Activated CD4-positive, alpha-beta memory T cell treated with anti-CD3 and anti-CD28 coated beads, Interleukin-2, amount 10 ng/mL, durations not matched to agents 7 days and 5 days (primary cell): ENCODE measurements around the gene EPB42. TPM values are rescaled to one million over a fixed set of nuclear protein-coding genes. Genes with fewer than 3 reads are reported as not detected.
A peak's percentile ranks its signal among the peaks of the same experiment; 100 is the strongest.

Source experiments
- CTCF ChIA-PET: fragments of 350-600 bp; sonication (Branson Sonifier 250); formaldehyde crosslinking; loops from one replicate; lab custom pipeline; 2021; ENCODE audit warnings: antibody characterized with exemption, inconsistent platforms; lab: Charles Lee
- POLR2A ChIA-PET: fragments of 350-600 bp; sonication (Branson Sonifier 250); formaldehyde crosslinking; loops from one replicate; lab custom pipeline; 2021; ENCODE audit warnings: antibody characterized with exemption; lab: Charles Lee
- DNase-seq: peaks from one replicate; pipeline ENCODE4 v3.0.0-alpha.2; 2020
- H3K27ac Mint-ChIP-seq: one replicate; pipeline ENCODE4 v1.8.0; 2021; ENCODE audit warnings: mild to moderate bottlenecking, mixed read lengths
- H3K27me3 Mint-ChIP-seq: one replicate; pipeline ENCODE4 v1.8.0; 2021; ENCODE audit warnings: mixed read lengths
- H3K36me3 Mint-ChIP-seq: one replicate; pipeline ENCODE4 v1.8.0; 2021; ENCODE audit warnings: low read depth, mixed read lengths
- H3K4me1 Mint-ChIP-seq: one replicate; pipeline ENCODE4 v1.8.0; 2021; ENCODE audit warnings: mixed read lengths
- H3K4me3 Mint-ChIP-seq: one replicate; pipeline ENCODE4 v1.8.0; 2021; ENCODE audit warnings: mild to moderate bottlenecking, mixed read lengths
- H3K9me3 Mint-ChIP-seq: one replicate; pipeline ENCODE4 v1.8.0; 2021; ENCODE audit warnings: mixed read lengths
- total RNA-seq, 2 experiments: library from RNA; stranded (reverse); gene quantifications; one replicate each; pipeline ENCODE4 v1.2.3, GENCODE V29; 2021

The EPB42 gene
- total RNA-seq, result not detected

DNA sequence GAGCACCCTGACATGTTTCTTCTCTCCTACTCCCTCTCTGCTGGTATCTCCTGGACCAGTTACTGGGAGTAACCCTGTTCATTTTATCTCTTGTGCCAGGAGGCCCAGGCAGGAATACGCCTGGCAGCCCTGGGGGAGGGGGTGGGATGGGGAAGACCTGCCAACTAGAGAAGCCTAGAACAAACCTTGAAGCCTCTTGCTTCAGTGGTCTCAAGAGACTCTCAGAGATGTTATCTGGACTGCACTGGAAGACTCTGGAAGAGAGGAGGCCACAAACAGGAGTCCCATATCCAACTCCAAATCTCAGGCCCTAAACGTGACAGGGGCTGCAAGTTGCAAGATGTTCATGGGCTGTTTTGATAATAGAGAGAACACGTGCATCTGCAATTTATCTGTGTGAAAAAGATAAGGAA lies at the start of gene EPB42:
EPB42 (minus strand) TSS at position 28 of the 413 bp plus-strand sequence. CDS start 193 bp downstream, outside the sequence.
- Mint-ChIP-seq H3K36me3 (no peaks in the 10 kb centered on the region), H3K9me3 (peaks cover 3% of the 10 kb centered on the region), H3K27ac (no peak within 1 kb of the TSS), H3K4me1 (peaks cover 5% of the 10 kb centered on the region), H3K4me3 (no peak within 1 kb of the TSS), H3K27me3 (peaks cover 11% of the 10 kb centered on the region)
- ChIA-PET CTCF (interaction anchor here (1.7 kb wide), 1 partner anchor 64 kb away, joined by 4 read pairs; no protein-coding TSS in a partner anchor), POLR2A (no interaction called here)
- no peak for DNase-seq

DNA sequence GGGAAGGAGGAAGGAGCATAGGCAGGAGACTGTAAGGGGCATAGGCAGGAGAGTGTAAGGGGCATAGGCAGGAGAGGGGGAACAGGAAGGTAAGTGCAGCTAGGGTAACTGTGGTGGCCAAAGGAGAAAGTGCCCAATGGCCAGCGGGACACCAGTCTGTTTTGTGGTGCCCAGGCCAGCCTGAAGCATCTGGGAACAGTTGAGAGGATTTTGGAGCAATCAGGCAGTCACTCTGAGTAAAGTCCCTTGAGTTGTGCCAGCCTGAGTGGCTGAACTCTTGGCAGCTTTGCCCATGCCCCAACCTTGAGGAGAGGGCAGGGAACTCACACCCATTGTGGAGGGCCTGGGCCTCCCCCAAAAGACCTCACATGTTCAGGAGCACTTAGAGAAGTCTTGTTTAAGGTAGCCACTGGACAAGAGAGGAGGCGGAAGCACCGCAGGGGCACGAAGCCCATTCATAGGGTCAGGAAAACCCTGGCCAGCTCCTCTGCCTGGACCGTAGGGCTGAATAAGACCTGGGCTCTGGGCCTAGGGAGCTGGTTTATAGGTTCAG lies 49.4 kb upstream of the EPB42 start:
- ChIA-PET POLR2A (interaction anchor here (1.2 kb wide), 1 partner anchor 18 kb away, joined by 3 read pairs; no protein-coding TSS in a partner anchor), CTCF (interaction anchor here (6.6 kb wide), 1 partner anchor 45 kb away, joined by 46 read pairs; no protein-coding TSS in a partner anchor)
- Mint-ChIP-seq H3K36me3 (no peaks in the 10 kb centered on the region), H3K27me3 (peaks cover 31% of the 10 kb centered on the region), H3K4me3 (no peak overlapping the region), H3K9me3 (no peaks in the 10 kb centered on the region), H3K4me1 (peaks cover 14% of the 10 kb centered on the region), H3K27ac (no peak overlapping the region)
- DNase-seq, result no peak

DNA sequence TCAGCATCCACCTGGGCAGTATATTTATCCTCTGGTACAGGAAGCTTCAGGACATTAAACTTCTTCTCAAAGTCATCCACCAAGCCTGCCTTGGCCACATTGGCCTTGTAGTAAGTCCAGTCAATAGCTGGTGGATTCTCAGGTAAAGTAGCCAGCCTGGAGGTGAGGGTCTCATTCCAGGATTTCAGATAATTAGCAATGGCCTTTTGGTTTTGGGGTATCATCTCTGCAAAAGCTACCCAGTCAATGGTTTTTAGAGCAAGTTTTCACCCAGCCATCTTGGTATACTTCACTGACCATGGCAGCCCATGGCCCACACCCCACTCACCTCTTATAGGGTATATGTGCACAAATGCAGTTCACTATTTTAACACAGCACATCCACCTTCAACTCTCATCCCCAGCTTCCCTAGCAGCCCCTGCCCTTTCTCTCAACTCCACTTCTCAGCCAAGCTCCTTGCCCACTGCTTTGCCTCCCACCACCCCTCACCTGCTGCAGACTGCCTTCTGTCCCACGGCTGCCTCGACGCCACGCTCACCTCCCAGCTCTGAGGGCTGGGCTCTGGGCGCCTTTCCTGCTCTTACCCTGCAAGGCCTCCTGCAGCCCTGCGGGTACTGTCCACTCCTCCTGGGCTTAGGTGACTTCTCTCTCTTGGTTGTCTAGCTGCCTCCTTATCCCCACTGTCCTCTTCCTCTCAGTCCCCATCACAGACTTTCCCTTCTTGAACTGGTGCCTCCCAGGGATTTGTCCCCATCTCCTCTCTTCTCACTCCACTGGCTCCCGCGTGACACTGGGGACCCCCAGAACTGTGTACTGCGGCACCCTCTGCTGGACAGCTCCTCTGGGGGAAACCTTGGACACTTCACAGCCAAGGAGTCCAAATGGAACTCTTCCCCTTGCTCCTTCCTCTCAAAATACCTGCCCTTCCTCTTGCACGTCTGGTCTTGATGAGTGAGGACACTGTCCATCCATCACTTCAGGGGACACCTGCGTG lies 47.6 kb upstream of the EPB42 start:
- ChIA-PET CTCF (interaction anchor here (1.2 to 6.6 kb wide), 4 partner anchors 11 to 64 kb away, joined by 3 to 46 read pairs (median 3); no protein-coding TSS in a partner anchor), POLR2A (no interaction called here)
- Mint-ChIP-seq H3K27me3 (peaks cover 34% of the 10 kb centered on the region), H3K9me3 (no peaks in the 10 kb centered on the region), H3K36me3 (no peaks in the 10 kb centered on the region), H3K4me3 (no peak overlapping the region), H3K27ac (no peak overlapping the region), H3K4me1 (peaks cover 14% of the 10 kb centered on the region)
- DNase-seq, result no peak

DNA sequence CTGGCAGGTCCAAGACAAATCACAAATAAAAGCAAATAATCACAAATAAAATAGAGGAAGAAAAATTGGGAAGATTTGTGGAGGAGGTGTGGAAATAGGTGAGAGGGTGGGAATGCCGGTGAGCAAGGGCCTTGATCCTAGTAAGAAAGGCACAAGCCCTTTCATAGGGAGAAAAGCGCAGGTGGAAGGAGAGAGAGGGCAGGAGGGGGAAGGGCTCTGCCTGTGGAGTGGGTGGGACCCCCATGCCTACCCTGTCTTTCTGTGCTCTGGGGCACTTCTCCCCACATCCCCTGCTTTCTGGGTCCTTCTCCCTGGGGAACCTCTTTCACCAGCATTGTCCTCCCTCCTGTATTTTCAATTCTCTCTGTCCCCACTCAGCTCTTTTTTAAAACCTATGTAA lies 46.6 kb upstream of the EPB42 start:
- POLR2A ChIA-PET, result no interaction called here
- Mint-ChIP-seq H3K27ac (no peak overlapping the region), H3K4me1 (peaks cover 14% of the 10 kb centered on the region), H3K4me3 (no peak overlapping the region), H3K9me3 (no peaks in the 10 kb centered on the region), H3K36me3 (no peaks in the 10 kb centered on the region), H3K27me3 (peaks cover 36% of the 10 kb centered on the region)
- CTCF ChIA-PET, result interaction anchor here (0.8 to 6.6 kb wide), 4 partner anchors 12 to 279 kb away, joined by 3 to 46 read pairs (median 3); no protein-coding TSS in a partner anchor
- DNase-seq, result no peak

DNA sequence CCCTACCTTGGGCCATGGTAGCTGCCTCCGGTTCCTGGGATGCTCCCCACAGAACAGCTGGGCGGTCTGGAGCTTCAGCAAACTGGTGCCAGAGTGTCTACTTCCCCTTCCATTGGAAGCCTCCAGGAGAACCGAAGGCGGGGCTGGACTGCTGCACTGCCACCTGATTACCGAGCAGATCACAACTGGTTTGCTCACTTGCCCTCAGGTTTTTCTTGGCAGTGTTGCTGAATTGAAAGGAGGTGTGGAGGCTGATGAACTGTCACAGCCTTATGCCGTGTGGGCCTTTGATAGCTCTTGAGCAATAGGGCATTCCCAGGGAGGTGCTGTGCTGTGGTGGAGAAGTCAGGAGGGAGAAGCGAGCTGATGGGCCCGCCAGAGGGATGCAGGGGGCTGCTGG lies 46.0 kb upstream of the EPB42 start, which contains the start of gene TGM5:
TGM5 (minus strand) TSS at position 95 of the 400 bp plus-strand sequence; CDS start at position 16, 79 bp downstream.
- Mint-ChIP-seq H3K9me3 (no peaks in the 10 kb centered on the region), H3K27ac (no peak within 1 kb of the TSS), H3K36me3 (no peaks in the 10 kb centered on the region), H3K27me3 (peaks cover 39% of the 10 kb centered on the region), H3K4me3 (no peak within 1 kb of the TSS), H3K4me1 (peaks cover 14% of the 10 kb centered on the region)
- ChIA-PET CTCF (interaction anchor here (0.8 to 6.6 kb wide), 2 partner anchors 41 to 278 kb away, joined by 3 to 46 read pairs; no protein-coding TSS in a partner anchor), POLR2A (no interaction called here)
- no peak for DNase-seq

DNA sequence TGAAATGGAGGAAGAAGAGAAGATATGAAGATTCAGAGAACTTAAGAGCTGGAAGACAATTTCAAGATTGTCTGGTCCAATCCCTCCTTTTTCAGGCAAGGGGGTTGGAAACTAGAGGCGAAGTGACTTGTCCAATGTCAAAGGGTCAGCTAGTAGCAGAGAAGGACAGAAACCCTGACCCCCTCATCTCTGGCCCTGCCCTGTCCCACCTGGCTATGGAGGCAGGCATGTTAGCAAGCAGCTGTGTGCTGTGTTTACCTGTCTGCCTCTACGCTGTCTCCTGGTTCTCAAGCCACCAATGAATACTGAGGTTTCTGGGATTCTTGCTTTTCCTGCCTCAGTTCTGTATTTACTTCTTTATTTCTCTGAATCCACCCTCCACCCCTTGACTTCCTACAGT lies 45.6 kb upstream of the EPB42 start:
- ChIA-PET POLR2A (no interaction called here), CTCF (interaction anchor here (1.3 to 6.6 kb wide), 2 partner anchors 19 to 41 kb away, joined by 4 to 46 read pairs; no protein-coding TSS in a partner anchor)
- Mint-ChIP-seq H3K27ac (no peak overlapping the region), H3K27me3 (peaks cover 42% of the 10 kb centered on the region), H3K9me3 (no peaks in the 10 kb centered on the region), H3K4me3 (no peak overlapping the region), H3K4me1 (peaks cover 13% of the 10 kb centered on the region), H3K36me3 (no peaks in the 10 kb centered on the region)
- no peak for DNase-seq

DNA sequence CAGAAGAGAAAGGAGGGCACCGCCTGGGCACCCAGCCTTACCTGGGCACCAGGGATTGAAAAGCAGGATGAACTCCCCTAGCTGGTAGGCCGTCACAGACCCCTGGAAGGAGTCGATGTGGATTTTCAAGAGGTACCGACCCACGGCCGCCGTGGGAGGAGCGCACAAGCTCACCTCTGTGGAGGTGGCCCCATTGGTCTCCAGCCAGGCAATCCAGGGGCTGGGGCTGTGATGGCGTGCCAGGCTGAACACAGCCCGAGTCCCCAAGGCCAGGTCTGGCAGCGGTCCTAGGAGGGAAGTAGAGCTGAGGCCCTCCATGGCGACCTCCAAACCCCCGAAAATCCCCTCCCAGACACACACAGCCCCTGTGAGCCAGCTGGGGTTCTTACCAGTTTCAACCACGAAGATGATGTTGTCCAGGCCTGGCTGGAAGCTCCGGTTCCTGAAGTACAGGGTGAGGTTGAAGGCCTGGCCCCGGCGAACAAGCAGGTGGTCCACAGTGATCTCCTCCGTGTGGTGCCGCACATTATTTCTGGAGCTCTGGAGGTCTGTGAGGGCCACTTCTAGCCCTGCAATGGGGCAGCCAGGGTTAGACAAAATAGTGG lies 39.3 kb upstream of the EPB42 start:
- Mint-ChIP-seq H3K27ac (no peak overlapping the region), H3K27me3 (peaks cover 23% of the 10 kb centered on the region), H3K9me3 (no peaks in the 10 kb centered on the region), H3K4me1 (no peaks in the 10 kb centered on the region), H3K36me3 (no peaks in the 10 kb centered on the region), H3K4me3 (no peak overlapping the region)
- POLR2A ChIA-PET, result interaction anchor here (1.3 kb wide), 1 partner anchor 9 kb away, joined by 4 read pairs; no protein-coding TSS in a partner anchor
- no peak for DNase-seq
- CTCF ChIA-PET, result no interaction called here

DNA sequence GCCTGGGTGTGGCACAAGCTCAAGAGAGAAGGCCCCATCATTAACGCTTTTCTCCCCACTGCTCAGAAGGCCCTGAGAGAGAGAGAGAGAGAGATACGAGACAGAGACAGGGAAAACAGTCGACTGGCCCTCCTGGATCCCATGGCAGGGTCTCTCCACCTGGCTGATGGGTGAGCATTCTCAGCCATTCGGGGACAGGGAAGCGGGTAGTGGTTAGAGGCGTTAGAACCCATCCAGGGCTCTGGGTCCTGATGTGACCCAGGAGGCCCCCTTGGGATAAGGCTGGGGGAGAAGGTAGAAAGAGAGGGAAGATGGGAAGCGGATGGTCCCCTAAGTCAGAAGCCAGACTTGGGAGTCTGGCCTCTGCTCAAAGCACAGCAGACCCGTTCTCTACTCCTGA lies 38.0 kb upstream of the EPB42 start:
- Mint-ChIP-seq H3K4me3 (no peak overlapping the region), H3K36me3 (no peaks in the 10 kb centered on the region), H3K27me3 (peaks cover 17% of the 10 kb centered on the region), H3K9me3 (no peaks in the 10 kb centered on the region), H3K4me1 (peaks cover 4% of the 10 kb centered on the region), H3K27ac (no peak overlapping the region)
- CTCF ChIA-PET, result interaction anchor here (0.9 kb wide), 1 partner anchor 26 kb away, joined by 3 read pairs; no protein-coding TSS in a partner anchor
- POLR2A ChIA-PET, result no interaction called here
- DNase-seq, result no peak

DNA sequence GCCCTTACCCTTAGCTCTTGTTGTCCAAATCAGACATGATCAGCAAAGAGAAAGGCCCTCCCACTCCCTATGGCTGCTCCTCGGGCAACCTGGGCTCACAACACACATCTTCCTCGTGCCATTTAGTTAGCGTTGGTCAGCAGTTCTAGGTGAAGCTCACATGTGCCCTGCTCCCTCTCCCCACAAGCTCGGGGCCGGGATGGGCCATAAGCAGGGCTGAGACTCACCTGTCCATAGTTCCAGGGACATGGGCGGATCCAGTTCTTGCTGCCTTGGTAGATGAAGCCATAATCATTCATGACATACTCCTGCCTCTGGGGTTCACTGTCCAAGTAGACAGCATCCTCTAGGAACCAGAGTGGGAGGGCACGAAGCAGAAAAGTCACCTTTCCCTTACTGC lies 35.5 kb upstream of the EPB42 start:
- Mint-ChIP-seq H3K9me3 (no peaks in the 10 kb centered on the region), H3K4me3 (no peak overlapping the region), H3K36me3 (peaks cover 3% of the 10 kb centered on the region), H3K4me1 (peaks cover 24% of the 10 kb centered on the region), H3K27ac (no peak overlapping the region), H3K27me3 (peaks cover 9% of the 10 kb centered on the region)
- POLR2A ChIA-PET, result no interaction called here
- CTCF ChIA-PET, result no interaction called here
- no peak for DNase-seq

DNA sequence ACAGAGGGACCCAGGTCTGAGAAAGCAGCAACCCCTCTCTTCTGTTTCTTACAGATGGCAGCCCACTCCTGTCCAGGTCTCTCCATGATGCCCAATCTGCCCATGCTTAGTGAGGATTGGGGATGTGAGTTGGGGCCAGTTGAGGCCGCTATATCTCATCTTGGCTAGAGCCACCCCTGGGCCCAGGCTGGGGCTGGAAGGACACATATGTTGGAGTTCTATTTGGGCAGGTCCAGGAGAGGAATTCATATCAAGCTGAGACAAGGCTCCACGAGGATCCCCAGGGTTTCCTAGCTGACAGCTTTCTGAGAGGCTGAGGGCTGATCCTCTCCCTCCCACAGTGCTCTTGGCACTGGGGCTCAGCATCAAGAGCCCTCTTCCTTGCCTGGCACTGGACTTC lies 34.6 kb upstream of the EPB42 start:
- DNase-seq, result no peak
- CTCF ChIA-PET, result no interaction called here
- Mint-ChIP-seq H3K9me3 (no peaks in the 10 kb centered on the region), H3K36me3 (peaks cover 3% of the 10 kb centered on the region), H3K27me3 (peaks cover 7% of the 10 kb centered on the region), H3K4me3 (no peak overlapping the region), H3K4me1 (peaks cover 33% of the 10 kb centered on the region), H3K27ac (no peak overlapping the region)
- POLR2A ChIA-PET, result no interaction called here

DNA sequence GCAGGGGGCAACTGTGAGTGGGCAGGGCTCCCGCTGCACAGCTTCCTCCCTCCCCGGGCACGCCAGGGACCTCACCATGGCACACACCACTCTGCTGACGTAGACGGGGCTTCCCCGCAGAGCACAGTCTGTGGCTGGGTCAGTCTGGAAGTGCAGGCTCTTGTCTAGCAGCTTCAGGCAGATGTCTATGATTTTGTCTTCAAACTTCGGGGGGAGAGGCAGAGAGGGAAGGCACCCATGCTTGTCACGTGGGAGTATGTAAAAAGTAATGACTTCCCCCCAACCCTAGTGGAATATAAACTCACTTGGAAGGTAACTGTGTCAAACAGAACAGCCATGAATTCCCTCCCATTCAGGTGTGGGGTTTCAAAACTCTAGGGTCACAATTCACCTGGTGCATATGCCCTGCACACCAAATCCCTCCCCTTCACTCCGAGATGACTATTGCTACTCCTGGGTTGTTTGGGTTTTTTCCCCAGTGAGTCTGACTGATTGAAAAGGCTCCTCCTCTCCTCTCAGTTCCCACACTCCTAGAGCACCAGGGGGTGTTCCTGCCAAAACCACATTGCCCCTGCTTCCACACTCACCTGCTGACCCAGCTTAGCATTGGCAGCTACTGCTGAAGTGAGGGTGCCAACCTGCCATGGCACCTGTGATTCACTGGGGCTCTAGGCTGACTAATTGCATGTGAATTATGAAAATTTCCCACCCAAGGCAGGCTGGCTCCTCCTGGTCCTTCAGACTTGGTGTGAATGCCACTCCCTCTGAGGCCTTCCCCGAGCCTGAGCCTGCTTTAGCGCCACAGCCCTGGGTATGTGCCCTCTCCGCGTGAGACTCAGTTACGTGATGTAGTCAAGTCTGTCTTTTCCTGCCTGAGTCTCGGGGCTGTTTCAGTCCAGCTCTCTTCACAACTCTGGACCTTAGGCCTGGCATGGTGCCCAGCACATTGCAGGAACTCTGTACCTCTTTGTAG lies 32.9 kb upstream of the EPB42 start:
- Mint-ChIP-seq H3K36me3 (peaks cover 3% of the 10 kb centered on the region), H3K27me3 (peaks cover 7% of the 10 kb centered on the region), H3K4me3 (no peak overlapping the region), H3K27ac (no peak overlapping the region), H3K9me3 (no peaks in the 10 kb centered on the region), H3K4me1 (peaks cover 48% of the 10 kb centered on the region)
- ChIA-PET POLR2A (no interaction called here), CTCF (interaction anchor here (1.7 to 2.0 kb wide), 2 partner anchors 28 to 32 kb away, joined by 5 to 7 read pairs; no protein-coding TSS in a partner anchor)
- peak; percentile 31 for DNase-seq
